ENCODE results near the gene STARD13. TPM values are rescaled to one million over a fixed set of nuclear protein-coding genes. Genes with fewer than 3 reads are reported as not detected.

Gene STARD13
- total and polyA plus RNA-seq, 4 donors: 2.7 to 15.3 (median 5.7) TPM

GRCh38 chr13:33251131-33251661 is 34.4 kb downstream of the STARD13 start:
- Histone ChIP-seq H3K27me3 (ENCODE audit: control insufficient read depth in 4 of 4, insufficient read depth in 4 of 4, low read length in 3 of 4) (no peaks in the 10 kb centered on the region), H3K9me3 (ENCODE audit: control insufficient read depth in 4 of 4, low read length in 3 of 4) (no peaks in the 10 kb centered on the region), H3K36me3 (ENCODE audit: control insufficient read depth in 4 of 4, insufficient read depth in 3 of 4, low read depth in 1 of 4, low read length in 3 of 4) (no peaks in the 10 kb centered on the region), H3K4me1 (ENCODE audit: control insufficient read depth in 4 of 4, insufficient read depth in 4 of 4, low read length in 3 of 4) (peaks cover 0 to 2% (median 0%) of the 10 kb centered on the region in 4 donors), H3K27ac (ENCODE audit: low read depth in 1 of 2, low read length in 2 of 2) (no peak overlapping the region), H3K4me3 (ENCODE audit: low read depth in 1 of 3, low read length in 3 of 3) (no peak overlapping the region), H3K9ac (ENCODE audit: low read depth in 1 of 2, low read length in 2 of 2) (no peak overlapping the region)
- 64% methylated on average over 2 of the region's 2 CpGs for WGBS
- DNase-seq (ENCODE audit: low spot score): no peak
- TF ChIP-seq FOXA1 (IDR thresholded peaks at IDR 0.05) (no peak), RXRA (IDR thresholded peaks at IDR 0.05) (no peak), EGR1 (IDR thresholded peaks at IDR 0.05; ENCODE audit: low read depth in 2 of 2) (no peak), TAF1 (conservative IDR thresholded peaks at IDR 0.05) (no peak)

- Histone ChIP-seq H3K9ac (ENCODE audit: low read depth in 1 of 2, low read length in 2 of 2) (no peak overlapping the region), H3K36me3 (ENCODE audit: control insufficient read depth in 4 of 4, insufficient read depth in 3 of 4, low read depth in 1 of 4, low read length in 3 of 4) (no peaks in the 10 kb centered on the region), H3K9me3 (ENCODE audit: control insufficient read depth in 4 of 4, low read length in 3 of 4) (no peaks in the 10 kb centered on the region), H3K27ac (ENCODE audit: low read depth in 1 of 2, low read length in 2 of 2) (no peak overlapping the region), H3K4me3 (ENCODE audit: low read depth in 1 of 3, low read length in 3 of 3) (no peak overlapping the region), H3K4me1 (ENCODE audit: control insufficient read depth in 4 of 4, insufficient read depth in 4 of 4, low read length in 3 of 4) (peaks cover 0 to 2% (median 0%) of the 10 kb centered on the region in 4 donors), H3K27me3 (ENCODE audit: control insufficient read depth in 4 of 4, insufficient read depth in 4 of 4, low read length in 3 of 4) (no peaks in the 10 kb centered on the region)
- DNase-seq (ENCODE audit: low spot score): no peak
- TF ChIP-seq YY1 (IDR thresholded peaks at IDR 0.05): no peak
- TF ChIP-seq HNF4G (IDR thresholded peaks at IDR 0.05): no peak
- TF ChIP-seq, protein P1, sequence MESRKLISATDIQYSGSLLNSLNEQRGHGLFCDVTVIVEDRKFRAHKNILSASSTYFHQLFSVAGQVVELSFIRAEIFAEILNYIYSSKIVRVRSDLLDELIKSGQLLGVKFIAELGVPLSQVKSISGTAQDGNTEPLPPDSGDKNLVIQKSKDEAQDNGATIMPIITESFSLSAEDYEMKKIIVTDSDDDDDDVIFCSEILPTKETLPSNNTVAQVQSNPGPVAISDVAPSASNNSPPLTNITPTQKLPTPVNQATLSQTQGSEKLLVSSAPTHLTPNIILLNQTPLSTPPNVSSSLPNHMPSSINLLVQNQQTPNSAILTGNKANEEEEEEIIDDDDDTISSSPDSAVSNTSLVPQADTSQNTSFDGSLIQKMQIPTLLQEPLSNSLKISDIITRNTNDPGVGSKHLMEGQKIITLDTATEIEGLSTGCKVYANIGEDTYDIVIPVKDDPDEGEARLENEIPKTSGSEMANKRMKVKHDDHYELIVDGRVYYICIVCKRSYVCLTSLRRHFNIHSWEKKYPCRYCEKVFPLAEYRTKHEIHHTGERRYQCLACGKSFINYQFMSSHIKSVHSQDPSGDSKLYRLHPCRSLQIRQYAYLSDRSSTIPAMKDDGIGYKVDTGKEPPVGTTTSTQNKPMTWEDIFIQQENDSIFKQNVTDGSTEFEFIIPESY (IDR thresholded peaks at IDR 0.05): no peak
- TF ChIP-seq EGR1 (IDR thresholded peaks at IDR 0.05; ENCODE audit: low read depth in 2 of 2): no peak
- TF ChIP-seq RXRA (IDR thresholded peaks at IDR 0.05): no peak
These were observed 34.9 kb downstream of the STARD13 start for GRCh38 chr13:33250609-33251008.

GRCh38 chr13:33249894-33250293 is 35.7 kb downstream of the STARD13 start:
- WGBS: 70% methylated on average over 3 of the region's 3 CpGs
- Histone ChIP-seq H3K9ac (ENCODE audit: low read depth in 1 of 2, low read length in 2 of 2) (no peak overlapping the region), H3K4me1 (ENCODE audit: control insufficient read depth in 4 of 4, insufficient read depth in 4 of 4, low read length in 3 of 4) (peaks cover 0 to 2% (median 0%) of the 10 kb centered on the region in 4 donors), H3K36me3 (ENCODE audit: control insufficient read depth in 4 of 4, insufficient read depth in 3 of 4, low read depth in 1 of 4, low read length in 3 of 4) (no peaks in the 10 kb centered on the region), H3K4me3 (ENCODE audit: low read depth in 1 of 3, low read length in 3 of 3) (no peak overlapping the region), H3K9me3 (ENCODE audit: control insufficient read depth in 4 of 4, low read length in 3 of 4) (no peaks in the 10 kb centered on the region), H3K27ac (ENCODE audit: low read depth in 1 of 2, low read length in 2 of 2) (no peak overlapping the region), H3K27me3 (ENCODE audit: control insufficient read depth in 4 of 4, insufficient read depth in 4 of 4, low read length in 3 of 4) (no peaks in the 10 kb centered on the region)
- no peak for DNase-seq (ENCODE audit: low spot score)
- TF ChIP-seq NR2F2 (IDR thresholded peaks at IDR 0.05): no peak
- TF ChIP-seq, protein P1 (IDR thresholded peaks at IDR 0.05): no peak
- no peak for TF ChIP-seq RXRA (IDR thresholded peaks at IDR 0.05)
- no peak for TF ChIP-seq EGR1 (IDR thresholded peaks at IDR 0.05; ENCODE audit: low read depth in 2 of 2)
- TF ChIP-seq JUND (IDR thresholded peaks at IDR 0.05): no peak
- no peak for TF ChIP-seq CTCF (IDR thresholded peaks at IDR 0.05; ENCODE audit: low read depth, low read length, missing input control)
- TF ChIP-seq MAX (IDR thresholded peaks at IDR 0.05): no peak
- TF ChIP-seq FOXA2 (IDR thresholded peaks at IDR 0.05): no peak
- TF ChIP-seq HNF4A (conservative IDR thresholded peaks at IDR 0.05): no peak
- TF ChIP-seq GABPA (IDR thresholded peaks at IDR 0.05 in 1 of 2, conservative IDR thresholded peaks at IDR 0.05 in 1 of 2): no peak
- TF ChIP-seq ATF3 (IDR thresholded peaks at IDR 0.05): no peak
- no peak for TF ChIP-seq SP1 (IDR thresholded peaks at IDR 0.05)

Data from liver (tissue), 9 donors.